BJ (cell line): ENCODE data around the gene SBF2. TPM values are rescaled to one million over a fixed set of nuclear protein-coding genes. Genes with fewer than 3 reads are reported as not detected.

ENCODE experiments used
- CTCF ChIA-PET: fragments of 350-600 bp; formaldehyde crosslinking; extraction: SDS; loops from one replicate; lab custom pipeline; 2021; ENCODE audit warnings: antibody characterized with exemption, inconsistent platforms; lab: Yijun Ruan, JAX
- POLR2A ChIA-PET: fragments of 300-600 bp; sonication (Branson Sonifier 250); formaldehyde crosslinking; extraction: SDS; loops from one replicate; lab custom pipeline; 2021; ENCODE audit warnings: antibody characterized with exemption; lab: Charles Lee
- DNase-seq: peaks from one replicate; pipeline ENCODE4 v3.0.0-alpha.2; 2011; ENCODE audit warnings: low read depth
- H3K27me3 ChIP-seq: 2 replicates; pipeline ENCODE4 v1.6.0; 2011; ENCODE audit warnings: low read length; ENCODE audit not compliant: control insufficient read depth, insufficient read depth
- H3K36me3 ChIP-seq: 2 replicates; pipeline ENCODE4 v1.5.1; 2011; ENCODE audit warnings: low read length; ENCODE audit not compliant: control insufficient read depth, insufficient read depth
- H3K4me3 ChIP-seq: 2 replicates; pipeline ENCODE4 v1.5.1; 2011; ENCODE audit warnings: low read depth, mild to moderate bottlenecking, control low read depth, low read length
- polyA plus RNA-seq: library from polyadenylated mRNA; depleted of rRNA; stranded (reverse); fragments of >200 nt; gene quantifications from 2 replicates; pipeline ENCODE4 v1.2.3, GENCODE V29; 2011
- TF ChIP-seq, protein P1 (sequence below): IDR thresholded peaks from 2 replicates; pipeline ENCODE4 v1.5.1; 2011; ENCODE audit warnings: low read depth, mild to moderate bottlenecking, control low read depth, inconsistent platforms, low read length, moderate library complexity; ENCODE audit not compliant: insufficient read depth

The SBF2 gene
- polyA plus RNA-seq, 1 experiment = 33.8 TPM

DNA sequence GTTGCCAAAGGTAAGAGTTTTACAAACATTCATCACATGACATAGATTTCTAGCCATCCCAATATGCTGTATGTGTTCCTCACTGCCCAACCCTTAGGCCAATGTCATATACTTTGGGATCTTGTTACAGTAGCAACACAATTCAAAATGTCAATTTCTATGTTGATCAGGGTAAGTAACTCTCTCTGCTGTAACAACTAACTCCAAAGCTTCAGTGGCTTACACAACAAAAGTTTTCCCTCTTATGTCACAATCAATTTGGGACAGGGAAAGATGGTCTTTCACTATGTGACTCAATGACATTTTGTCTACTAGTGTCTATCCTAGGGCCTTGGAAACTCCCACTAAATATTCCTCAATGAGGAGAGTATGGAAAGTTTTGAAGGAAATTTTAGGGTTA is 144.5 kb downstream of the SBF2 start:
- no peaks in the 10 kb centered on the region for H3K36me3 ChIP-seq
- H3K27me3 ChIP-seq = no peaks in the 10 kb centered on the region
- no peak overlapping the region for H3K4me3 ChIP-seq
- no peak for DNase-seq
- ChIA-PET CTCF (no interaction called here), POLR2A (no interaction called here)
- TF ChIP-seq, protein P1, sequence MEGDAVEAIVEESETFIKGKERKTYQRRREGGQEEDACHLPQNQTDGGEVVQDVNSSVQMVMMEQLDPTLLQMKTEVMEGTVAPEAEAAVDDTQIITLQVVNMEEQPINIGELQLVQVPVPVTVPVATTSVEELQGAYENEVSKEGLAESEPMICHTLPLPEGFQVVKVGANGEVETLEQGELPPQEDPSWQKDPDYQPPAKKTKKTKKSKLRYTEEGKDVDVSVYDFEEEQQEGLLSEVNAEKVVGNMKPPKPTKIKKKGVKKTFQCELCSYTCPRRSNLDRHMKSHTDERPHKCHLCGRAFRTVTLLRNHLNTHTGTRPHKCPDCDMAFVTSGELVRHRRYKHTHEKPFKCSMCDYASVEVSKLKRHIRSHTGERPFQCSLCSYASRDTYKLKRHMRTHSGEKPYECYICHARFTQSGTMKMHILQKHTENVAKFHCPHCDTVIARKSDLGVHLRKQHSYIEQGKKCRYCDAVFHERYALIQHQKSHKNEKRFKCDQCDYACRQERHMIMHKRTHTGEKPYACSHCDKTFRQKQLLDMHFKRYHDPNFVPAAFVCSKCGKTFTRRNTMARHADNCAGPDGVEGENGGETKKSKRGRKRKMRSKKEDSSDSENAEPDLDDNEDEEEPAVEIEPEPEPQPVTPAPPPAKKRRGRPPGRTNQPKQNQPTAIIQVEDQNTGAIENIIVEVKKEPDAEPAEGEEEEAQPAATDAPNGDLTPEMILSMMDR = no peak

DNA sequence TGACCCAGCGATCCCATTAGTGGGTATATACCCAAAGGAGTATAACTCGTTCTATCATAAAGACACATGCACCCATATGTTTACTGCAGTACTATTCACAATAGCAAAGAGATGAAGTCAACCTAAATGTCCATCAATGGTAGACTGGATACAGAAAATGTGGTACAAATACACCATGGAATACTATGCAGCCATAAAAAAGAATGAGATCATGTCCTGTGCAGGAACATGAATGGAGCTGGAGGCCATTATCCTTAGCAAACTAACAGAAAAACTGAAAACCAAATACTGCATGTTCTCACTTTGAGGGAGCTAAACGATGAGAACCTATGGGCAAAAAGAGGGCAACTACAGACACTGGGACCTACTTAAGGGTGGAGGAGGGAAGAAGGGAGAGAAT is 146.8 kb downstream of the SBF2 start:
- ChIA-PET CTCF (no interaction called here), POLR2A (no interaction called here)
- TF ChIP-seq, protein P1 = no peak

DNA sequence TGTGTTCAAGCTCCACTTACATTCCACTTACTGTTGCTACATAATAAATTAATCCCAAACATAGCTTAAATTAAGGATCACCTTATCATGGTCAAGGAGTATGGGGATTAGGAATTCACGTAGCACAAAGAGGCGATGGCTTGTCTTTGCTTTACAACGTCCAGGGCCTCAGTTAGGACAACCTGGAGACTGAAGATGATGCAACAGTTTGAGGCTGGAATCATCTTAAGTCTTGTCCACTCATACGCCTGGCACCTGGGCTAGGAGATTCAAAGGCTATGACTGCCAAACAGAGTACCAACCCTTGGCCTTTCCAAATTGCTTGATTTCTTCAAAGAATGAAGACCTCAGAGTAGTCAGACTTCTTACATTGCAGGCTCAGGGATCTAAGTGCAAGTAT is 149.1 kb downstream of the SBF2 start:
- no peak for DNase-seq
- Histone ChIP-seq H3K36me3 (no peaks in the 10 kb centered on the region), H3K4me3 (no peak overlapping the region), H3K27me3 (no peaks in the 10 kb centered on the region)
- TF ChIP-seq, protein P1 = no peak
- ChIA-PET CTCF (no interaction called here), POLR2A (no interaction called here)

More for the DNA sequence above, 146.8 kb downstream of the SBF2 start:
- H3K4me3 ChIP-seq = no peak overlapping the region
- H3K27me3 ChIP-seq = no peaks in the 10 kb centered on the region
- no peak for DNase-seq
- no peaks in the 10 kb centered on the region for H3K36me3 ChIP-seq

GRCh38 chr11:10139656-10140055 is 154.4 kb downstream of the SBF2 start:
- peak; percentile 41 for DNase-seq
- Histone ChIP-seq H3K36me3 (no peaks in the 10 kb centered on the region), H3K4me3 (no peak overlapping the region), H3K27me3 (no peaks in the 10 kb centered on the region)
- CTCF ChIA-PET = interaction anchor here (1.5 kb wide), 1 partner anchor 18 kb away, joined by 4 read pairs; no protein-coding TSS in a partner anchor
- TF ChIP-seq, protein P1 = no peak
- POLR2A ChIA-PET = interaction anchor here (0.5 kb wide), 1 partner anchor 425 kb away, joined by 18 read pairs; no protein-coding TSS in a partner anchor

DNA sequence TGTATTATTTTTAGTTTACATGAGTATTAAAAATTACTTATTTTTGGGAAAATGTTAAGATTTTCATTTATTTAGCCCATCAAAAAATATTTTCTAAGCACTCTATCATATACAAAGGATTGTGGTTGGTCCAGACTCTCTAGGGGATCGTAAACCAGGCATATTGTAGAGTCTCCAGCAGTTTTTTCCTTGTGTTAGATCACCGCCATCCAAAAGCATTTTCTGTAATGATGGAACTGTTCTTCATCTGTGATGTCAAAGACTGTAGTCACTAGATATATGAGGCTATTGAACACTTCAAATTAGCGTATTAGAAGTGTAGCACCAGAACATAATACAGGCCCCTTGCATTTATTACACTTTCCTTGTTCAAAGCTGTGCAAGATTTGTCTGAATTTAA is 154.9 kb downstream of the SBF2 start:
- no peak for DNase-seq
- POLR2A ChIA-PET = interaction anchor here (0.5 kb wide), 1 partner anchor 425 kb away, joined by 18 read pairs; no protein-coding TSS in a partner anchor

More for the DNA sequence above, 154.9 kb downstream of the SBF2 start:
- Histone ChIP-seq H3K36me3 (no peaks in the 10 kb centered on the region), H3K27me3 (no peaks in the 10 kb centered on the region), H3K4me3 (no peak overlapping the region)
- CTCF ChIA-PET = interaction anchor here (1.5 kb wide), 1 partner anchor 18 kb away, joined by 4 read pairs; no protein-coding TSS in a partner anchor
- TF ChIP-seq, protein P1 = no peak
